Measurements from ENCODE around the gene CACNG6. TPM values are rescaled to one million over a fixed set of nuclear protein-coding genes. Genes with fewer than 3 reads are reported as not detected.

CACNG6 gene
- polyA plus RNA-seq, 1 of the 3 experiments (the other 2 are of a cell fraction), result 1.2 TPM

DNA sequence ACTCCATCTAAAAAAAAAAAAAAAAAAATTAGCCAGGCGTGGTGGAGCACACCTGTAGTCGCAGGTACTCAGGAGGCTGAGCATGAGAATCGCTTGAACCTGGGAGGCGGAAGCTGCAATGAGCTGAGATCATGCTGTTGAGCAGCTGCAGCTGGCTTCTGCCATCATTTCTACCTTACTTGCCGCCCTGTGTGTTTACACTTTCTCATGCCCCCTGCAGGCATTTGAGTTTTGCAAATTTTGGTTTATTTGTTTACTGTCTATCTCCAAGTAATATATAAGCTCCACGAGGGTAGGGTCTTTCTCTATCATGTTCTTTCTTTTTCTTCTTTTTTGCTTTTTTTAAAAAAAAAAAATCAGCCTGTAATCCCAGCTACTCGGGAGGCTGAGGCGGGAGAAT, 18.0 kb downstream of the CACNG6 start:
- no peaks in the 10 kb centered on the region for H3K79me2 ChIP-seq (ENCODE audit: insufficient read depth)
- TF ChIP-seq CTCF (IDR thresholded peaks at IDR 0.05) (peak; percentile 12; the same call in 1 of the 2 replicates), RFX5 (IDR thresholded peaks at IDR 0.05; ENCODE audit: low read length) (no peak), RAD21 (IDR thresholded peaks at IDR 0.05; ENCODE audit: low read length) (no peak), GABPA (IDR thresholded peaks at IDR 0.05; ENCODE audit: low read depth) (no peak), SIN3A (IDR thresholded peaks at IDR 0.05; ENCODE audit: borderline replicate concordance, low read depth, low read length) (no peak), FOSL2 (IDR thresholded peaks at IDR 0.05; ENCODE audit: borderline replicate concordance, low read depth) (no peak)
- ChIA-PET POLR2A (no interaction called here), CTCF (interaction anchor here (1.0 kb wide), 2 partner anchors 11 to 20 kb away, joined by 3 read pairs; no protein-coding TSS in a partner anchor)
- no peak overlapping the region for H3K4me2 ChIP-seq
- no peaks in the 10 kb centered on the region for H4K20me1 ChIP-seq (ENCODE audit: insufficient read depth)
- no peak overlapping the region for H3K9ac ChIP-seq
- peak overlapping the region in 1 of 2 experiments; percentile 89; a peak in 1 of 4 replicates for H3K27ac ChIP-seq (ENCODE audit: low read depth in 2 of 2, low read length in 1 of 2)
- DNase-seq, result no peak
- no peaks in the 10 kb centered on the region; a peak in 1 of 4 replicates for H3K4me1 ChIP-seq (ENCODE audit: control insufficient read depth in 1 of 2, insufficient read depth in 2 of 2, low read depth in 1 of 2, low read length in 1 of 2)
- H3F3A ChIP-seq (replicated peaks; ENCODE audit: insufficient read depth), result peaks cover 27% of the 10 kb centered on the region
- H3K9me2 ChIP-seq, result no peaks in the 10 kb centered on the region
- 67% methylated on average over 8 of the region's 8 CpGs for WGBS (ENCODE audit: low lambda C conversion rate)
- H2AFZ ChIP-seq (ENCODE audit: low read depth), result no peak overlapping the region
- no peaks in the 10 kb centered on the region for H3K36me3 ChIP-seq (replicated peaks in 1 of 2; ENCODE audit: control insufficient read depth in 1 of 2, insufficient read depth in 2 of 2, low read length in 1 of 2)
- no peaks in the 10 kb centered on the region for H3K27me3 ChIP-seq (ENCODE audit: insufficient read depth)
- no peaks in the 10 kb centered on the region for H3K9me3 ChIP-seq
- H3K4me3 ChIP-seq (ENCODE audit: low read depth in 2 of 2, low read length in 1 of 2), result no peak overlapping the region

GRCh38 chr19:54010474-54010873, 19.0 kb downstream of the CACNG6 start:
- no peak overlapping the region for H2AFZ ChIP-seq (ENCODE audit: low read depth)
- CTCF ChIA-PET, result interaction anchor here (0.6 to 1.2 kb wide), 4 partner anchors 13 to 169 kb away, joined by 3 to 6 read pairs (median 3); no protein-coding TSS in a partner anchor
- H3K27me3 ChIP-seq (ENCODE audit: insufficient read depth), result no peaks in the 10 kb centered on the region
- H3K4me2 ChIP-seq, result no peak overlapping the region
- H3K27ac ChIP-seq (ENCODE audit: low read depth in 2 of 2, low read length in 1 of 2), result no peak overlapping the region
- H3F3A ChIP-seq (replicated peaks; ENCODE audit: insufficient read depth), result peaks cover 27% of the 10 kb centered on the region
- no peak overlapping the region for H3K9ac ChIP-seq
- 78% methylated on average over 6 of the region's 6 CpGs for WGBS (ENCODE audit: low lambda C conversion rate)
- no peaks in the 10 kb centered on the region for H3K9me3 ChIP-seq
- no peak for TF ChIP-seq NFIC (IDR thresholded peaks at IDR 0.05; ENCODE audit: borderline replicate concordance)
- TF ChIP-seq RAD21 (IDR thresholded peaks at IDR 0.05; ENCODE audit: low read length), result no peak
- TF ChIP-seq YY1 (IDR thresholded peaks at IDR 0.05; ENCODE audit: low read depth), result no peak
- TF ChIP-seq FOXJ3 (CRISPR knock-in tag; IDR thresholded peaks at IDR 0.05), result no peak
- no peak for TF ChIP-seq TEAD4 (IDR thresholded peaks at IDR 0.05; ENCODE audit: borderline replicate concordance, insufficient read depth)
- TF ChIP-seq ELF1 (IDR thresholded peaks at IDR 0.05), result no peak
- TF ChIP-seq, protein P1, sequence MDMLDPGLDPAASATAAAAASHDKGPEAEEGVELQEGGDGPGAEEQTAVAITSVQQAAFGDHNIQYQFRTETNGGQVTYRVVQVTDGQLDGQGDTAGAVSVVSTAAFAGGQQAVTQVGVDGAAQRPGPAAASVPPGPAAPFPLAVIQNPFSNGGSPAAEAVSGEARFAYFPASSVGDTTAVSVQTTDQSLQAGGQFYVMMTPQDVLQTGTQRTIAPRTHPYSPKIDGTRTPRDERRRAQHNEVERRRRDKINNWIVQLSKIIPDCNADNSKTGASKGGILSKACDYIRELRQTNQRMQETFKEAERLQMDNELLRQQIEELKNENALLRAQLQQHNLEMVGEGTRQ (IDR thresholded peaks at IDR 0.05; ENCODE audit: borderline replicate concordance, low read depth, low read length), result no peak
- no peak for TF ChIP-seq RCOR1 (IDR thresholded peaks at IDR 0.05; ENCODE audit: low read length)
- no peaks in the 10 kb centered on the region for H4K20me1 ChIP-seq (ENCODE audit: insufficient read depth)
- no peak for DNase-seq
- POLR2A ChIA-PET, result no interaction called here
- no peaks in the 10 kb centered on the region for H3K36me3 ChIP-seq (replicated peaks in 1 of 2; ENCODE audit: control insufficient read depth in 1 of 2, insufficient read depth in 2 of 2, low read length in 1 of 2)
- no peak overlapping the region for H3K4me3 ChIP-seq (ENCODE audit: low read depth in 2 of 2, low read length in 1 of 2)
- H3K9me2 ChIP-seq, result no peaks in the 10 kb centered on the region
- no peaks in the 10 kb centered on the region for H3K79me2 ChIP-seq (ENCODE audit: insufficient read depth)
- H3K4me1 ChIP-seq (ENCODE audit: control insufficient read depth in 1 of 2, insufficient read depth in 2 of 2, low read depth in 1 of 2, low read length in 1 of 2), result no peaks in the 10 kb centered on the region; a peak in 1 of 4 replicates

Data from SK-N-SH (cell line).